Measurements from ENCODE around the gene HVCN1.
"Not testable (repeated sequence)": the region's sequence is repeated elsewhere in the genome, so short reads cannot be mapped to it uniquely, and the experiment has no call there.

Gene HVCN1

DNA sequence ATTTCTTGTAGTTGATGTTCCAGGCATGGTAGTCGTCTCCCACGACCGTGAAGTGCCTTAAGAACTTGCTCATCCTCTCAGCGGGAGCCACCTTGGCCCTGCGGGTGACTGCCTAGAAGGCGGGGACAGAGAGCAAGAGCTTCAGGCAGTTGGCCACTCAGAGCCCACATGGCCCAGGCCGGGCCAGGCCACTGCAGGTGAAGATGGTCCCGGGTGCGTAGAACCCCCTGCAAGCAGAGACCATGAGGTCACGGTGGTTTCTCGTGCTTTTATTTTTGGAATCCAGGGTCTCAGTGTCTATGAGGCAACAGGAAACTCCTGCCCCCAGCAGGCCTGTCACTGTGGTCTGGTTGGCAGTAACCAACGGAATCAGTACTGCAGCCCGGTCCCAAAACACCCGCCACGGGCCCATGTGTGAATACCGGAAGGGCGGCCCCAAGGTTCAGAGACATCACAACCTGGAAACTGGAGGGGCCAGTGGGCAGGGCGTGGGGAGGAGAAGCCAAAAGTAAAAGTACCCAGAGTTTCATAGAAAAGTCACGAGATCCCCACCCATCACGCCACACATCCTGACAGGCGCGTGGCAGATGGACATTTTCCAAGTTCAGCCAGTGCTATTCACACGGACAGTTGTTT lies 27.5 kb downstream of the HVCN1 start:
- no peak for DNase-seq

DNA sequence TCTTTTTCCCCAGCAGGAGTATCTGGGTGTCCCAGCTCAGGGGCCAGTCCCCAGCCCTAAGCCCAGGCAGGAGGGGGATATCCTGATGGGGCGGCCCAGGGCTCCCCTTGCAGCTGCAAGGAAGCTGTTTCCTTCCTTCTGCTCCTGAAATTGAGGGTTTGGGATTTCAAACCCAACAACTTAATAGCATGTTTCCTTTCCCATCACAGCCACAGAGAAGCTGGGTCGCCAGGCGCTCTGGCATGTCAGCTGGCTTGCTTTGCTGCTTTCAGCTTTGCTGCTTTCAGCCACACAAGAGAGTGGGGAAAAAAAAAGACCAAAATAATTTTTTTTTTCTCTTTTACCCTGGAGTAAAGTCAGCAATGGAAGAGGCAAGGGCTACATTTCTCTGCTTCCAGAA lies 30.0 kb downstream of the HVCN1 start:
- DNase-seq, result no peak

DNA sequence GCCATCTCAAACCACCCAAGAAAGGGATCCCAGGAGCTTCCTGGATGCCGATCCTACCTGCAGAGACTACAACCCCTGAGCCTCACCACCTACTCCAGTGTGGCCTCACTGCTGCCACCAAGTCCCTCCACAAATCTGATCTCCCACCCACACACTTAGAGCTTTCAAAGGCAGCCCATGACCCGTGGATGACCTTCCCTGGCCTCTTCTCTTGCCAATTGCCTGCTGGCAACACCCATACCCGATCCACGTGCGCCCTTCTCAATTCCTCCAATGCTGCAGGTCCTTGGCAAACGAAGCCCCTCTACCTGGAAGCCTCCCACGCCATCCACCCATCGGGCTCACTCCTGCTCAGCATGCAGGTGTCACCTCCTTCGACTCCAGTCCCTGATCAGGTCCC lies 30.7 kb downstream of the HVCN1 start:
- no peak for DNase-seq

DNA sequence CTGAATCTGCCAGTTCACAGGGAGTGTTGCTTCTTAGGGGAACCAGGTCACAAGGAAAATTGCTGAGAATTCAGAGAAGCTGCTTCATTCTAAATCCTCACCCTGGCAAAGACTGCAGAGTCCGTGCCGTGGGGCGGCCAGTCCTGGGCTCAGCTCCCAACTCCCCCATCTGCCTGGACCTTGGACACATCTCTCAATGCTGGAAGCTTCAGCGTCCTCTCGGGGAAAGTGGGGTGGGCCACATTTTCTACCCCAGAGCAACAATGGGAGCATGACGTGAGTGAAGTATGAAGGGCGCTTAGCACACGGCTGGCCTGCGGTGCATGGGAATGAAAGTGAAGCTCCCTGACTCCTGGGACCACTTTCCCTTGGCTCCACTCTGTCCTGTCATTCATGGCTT lies 31.2 kb downstream of the HVCN1 start:
- no peak for DNase-seq

DNA sequence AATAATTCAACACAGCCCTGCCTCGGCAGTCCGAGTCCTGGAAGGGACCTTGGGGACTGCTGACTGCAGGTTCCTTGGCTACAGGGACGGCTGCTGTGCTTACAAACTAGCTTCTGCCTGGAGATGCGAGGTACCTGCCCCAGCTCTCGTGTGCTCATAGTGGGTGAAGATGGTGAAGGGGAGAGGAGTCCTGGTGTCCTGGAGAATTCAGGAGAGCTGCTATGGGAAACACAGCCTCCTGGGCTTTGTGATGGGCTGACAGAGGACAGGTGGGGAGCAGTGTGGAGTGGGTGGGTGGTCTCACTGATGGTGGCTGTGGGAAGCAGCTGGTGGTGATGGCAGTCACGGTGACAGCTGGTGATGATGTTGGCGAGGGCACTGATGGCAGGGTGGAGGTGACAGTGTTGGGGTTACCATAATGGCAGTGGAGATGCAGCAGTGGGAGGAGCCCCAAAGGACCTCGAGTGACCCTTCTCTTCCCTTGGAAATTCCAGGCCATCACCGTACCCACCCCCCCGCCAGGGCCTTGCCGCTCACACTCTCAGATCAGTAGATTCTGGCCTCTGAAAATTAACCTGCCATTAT lies 32.8 kb downstream of the HVCN1 start:
- no peak for DNase-seq

DNA sequence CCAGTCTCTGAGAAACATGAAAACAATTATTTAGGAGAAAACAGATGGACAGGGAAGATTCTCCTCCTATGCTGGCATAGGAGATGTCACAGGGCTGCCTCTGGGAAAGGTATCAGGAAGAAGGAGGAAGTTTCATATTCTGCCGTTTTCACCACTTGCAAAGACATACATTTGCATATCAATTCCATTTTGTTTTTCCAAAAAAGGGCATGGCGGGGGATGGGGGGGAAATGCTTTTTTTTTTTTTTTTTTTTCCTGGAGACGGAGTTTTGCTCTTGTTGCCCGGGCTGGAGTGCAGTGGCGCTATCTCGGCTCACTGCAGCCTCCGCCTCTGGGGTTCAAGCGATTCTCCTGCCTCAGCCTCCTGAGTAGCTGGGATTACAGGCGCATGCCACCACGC lies 34.7 kb downstream of the HVCN1 start:
- not testable (repeated sequence) for DNase-seq

DNA sequence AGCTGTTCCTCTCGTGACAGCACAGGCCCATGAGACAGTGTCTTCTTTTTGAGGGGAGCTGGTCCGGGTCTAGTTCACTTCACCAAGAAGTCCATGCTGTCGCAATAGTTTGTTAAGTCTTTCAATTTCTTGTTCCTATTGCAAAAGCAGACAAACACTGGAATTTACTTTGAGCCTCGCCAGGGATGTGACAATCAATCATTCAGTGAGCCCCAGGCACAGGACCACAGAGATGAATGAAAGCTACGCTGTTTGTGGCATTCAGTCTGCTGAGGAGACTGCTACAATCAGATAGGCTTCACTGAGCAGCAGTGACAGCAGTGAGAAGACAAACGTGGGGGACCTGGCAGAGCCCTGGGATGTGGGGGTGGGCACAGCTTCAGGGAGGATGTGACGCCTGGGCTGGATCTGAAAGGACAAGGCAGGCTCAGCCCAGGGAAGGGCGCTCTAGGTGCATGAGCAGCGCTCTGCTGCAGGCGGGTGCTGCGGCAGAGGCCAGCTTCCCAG lies 39.5 kb downstream of the HVCN1 start:
- DNase-seq, result no peak

DNA sequence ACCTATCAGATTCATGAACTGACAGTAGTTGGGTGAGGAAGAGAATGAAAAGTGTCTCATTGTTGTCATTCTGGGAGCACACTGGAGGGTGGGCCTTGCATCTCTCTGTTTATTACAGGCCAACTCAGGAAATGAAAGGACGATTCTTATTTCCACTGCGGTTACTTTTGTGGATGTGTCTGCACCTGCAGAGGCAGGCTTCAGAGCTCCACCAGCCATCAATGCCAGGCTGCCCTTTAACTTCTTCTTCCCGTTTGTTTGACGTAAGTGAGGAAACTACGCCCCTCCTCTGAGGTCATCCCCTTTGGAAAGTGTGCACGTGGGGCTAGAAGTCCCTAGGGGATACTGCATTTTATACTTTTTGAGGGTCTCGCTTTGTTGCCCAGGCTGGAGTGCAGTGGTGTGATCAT lies 41.3 kb downstream of the HVCN1 start:
- no peak for DNase-seq

DNA sequence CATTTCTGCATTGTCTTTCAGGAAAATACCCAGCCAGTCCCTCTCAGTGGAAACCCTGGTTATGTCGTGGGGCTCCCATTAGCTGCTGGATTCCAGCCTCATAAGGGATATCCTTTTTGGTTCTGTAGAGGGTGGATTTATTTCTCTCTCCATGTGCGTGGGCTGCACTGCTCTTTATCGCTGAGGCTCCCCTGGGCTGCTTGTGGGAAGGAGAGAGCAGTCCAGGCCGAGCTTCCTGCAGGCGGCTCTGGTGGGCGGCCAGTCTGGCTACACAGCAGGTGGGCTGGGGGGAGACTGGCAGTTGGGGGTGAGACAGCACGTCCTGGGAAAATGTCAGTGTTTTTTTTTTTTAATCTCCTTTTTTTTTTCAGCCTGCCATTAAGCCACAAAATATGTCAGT lies 47.4 kb downstream of the HVCN1 start:
- no peak for DNase-seq

DNA sequence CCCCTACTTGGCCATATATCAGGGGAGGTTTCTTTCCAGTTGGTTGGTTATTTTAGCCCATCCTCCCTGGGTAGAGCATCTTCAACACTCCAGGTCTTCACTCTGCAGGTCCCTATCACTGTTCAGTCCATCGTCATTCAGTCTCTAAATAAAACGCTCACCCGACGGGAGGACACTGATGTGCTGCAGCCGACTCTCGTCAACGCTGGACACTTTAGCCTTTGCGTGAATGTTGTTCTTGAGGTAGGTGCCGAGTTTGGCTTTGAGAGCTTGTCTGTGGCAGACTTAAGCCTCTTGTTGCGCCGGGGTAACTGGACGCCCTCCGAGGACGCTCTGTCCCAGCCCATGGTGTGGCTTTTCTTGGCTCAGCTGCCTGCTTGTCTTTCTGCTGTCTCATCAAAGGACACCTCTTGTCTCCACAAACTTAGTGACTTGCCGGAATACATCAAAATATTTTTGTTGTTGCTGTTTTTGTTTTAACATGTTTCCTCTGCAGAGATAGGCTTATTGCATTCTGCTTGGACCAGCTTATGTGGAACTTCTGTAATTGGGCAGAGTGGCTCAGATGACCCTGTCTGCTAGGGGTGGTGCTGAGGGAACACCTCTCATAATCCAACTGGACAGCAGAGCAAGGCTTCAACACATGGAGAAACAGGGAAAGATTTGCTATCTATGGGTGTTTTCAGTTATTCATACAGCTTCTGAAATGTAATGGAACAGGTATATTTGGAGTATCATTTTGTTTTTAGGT lies 48.5 kb downstream of the HVCN1 start:
- no peak for DNase-seq

DNA sequence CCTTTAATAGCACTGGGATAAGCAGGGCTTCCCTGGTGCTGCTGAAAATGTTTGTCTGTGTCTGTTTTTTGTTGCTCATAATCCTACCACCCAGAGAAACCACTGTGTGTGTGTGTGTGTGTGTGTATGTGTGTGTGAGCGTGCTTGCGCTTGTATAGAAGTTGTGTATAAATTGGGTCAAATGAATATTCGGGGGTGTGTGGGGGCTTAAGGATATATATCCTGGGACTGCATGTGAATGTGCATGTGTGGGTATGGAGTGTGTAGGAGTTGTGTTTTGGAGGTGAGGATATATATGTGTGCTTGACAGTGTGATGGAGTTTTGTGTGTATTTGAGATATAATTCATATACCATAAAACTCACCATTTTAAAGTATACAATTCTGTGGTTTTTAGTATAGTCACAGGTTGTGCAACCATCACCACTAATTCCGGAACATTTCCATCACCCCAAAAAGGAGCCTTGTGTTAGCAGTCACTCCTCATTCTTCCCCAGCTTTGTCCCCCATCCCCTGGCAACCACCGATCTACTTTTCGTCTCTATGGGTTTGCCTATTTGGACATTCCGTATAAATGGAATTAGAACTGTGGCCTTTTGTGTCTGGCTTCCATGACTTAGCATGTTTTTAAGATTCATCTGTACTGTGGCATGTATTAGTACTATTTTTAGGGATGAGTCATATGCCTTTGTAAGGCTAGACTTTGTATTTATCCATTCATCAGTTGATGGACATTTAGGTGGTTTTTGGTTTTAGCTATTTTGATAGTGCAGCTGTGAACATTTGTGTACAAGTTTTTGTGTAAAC lies 49.4 kb downstream of the HVCN1 start:
- DNase-seq, result no peak

DNA sequence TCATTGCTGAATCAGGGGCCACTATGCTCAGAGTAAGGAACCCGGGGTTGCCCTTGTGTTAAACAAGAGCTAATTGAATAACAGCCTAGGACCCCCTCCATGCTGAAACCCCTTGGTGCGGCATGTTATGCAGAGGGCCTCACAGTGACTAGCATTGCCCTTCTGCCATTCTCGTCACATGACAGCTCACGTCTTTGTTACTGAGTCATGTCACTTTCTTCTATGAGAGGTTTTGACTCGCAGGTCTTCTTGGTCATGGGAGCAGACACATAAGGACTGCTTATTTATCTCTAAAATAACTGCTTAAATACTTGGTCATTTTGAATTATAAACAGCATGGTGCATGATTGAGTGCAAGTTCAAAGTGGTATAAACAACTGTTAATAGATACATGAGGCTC lies 50.1 kb downstream of the HVCN1 start:
- no peak for DNase-seq

DNA sequence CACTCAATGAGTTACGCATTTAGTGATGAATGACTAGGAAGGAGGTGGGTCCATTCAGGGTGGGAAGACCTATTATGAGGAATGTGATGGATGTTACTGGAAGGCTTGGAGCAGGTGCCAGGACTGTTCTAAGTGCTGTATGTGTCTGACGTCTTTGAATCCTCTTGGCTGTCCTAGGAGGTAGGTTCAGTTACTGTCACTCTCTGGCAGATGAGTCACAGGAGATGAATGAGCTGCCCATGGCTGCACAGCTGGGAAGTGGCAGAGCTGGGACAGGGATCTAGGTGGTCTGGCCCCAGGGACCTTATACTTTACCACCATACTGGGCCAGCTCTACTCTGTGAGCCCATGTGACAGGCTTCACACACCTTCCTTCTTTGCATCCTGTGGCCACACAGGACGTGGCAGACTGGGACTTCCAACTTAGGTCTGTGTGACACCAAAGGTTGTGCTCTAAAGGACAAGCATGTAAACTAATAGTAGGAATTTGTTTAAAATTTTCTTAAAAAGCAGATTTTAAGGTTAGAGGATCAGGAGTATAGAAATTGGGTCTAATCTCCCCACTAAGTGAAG lies 51.0 kb downstream of the HVCN1 start:
- no peak for DNase-seq

DNA sequence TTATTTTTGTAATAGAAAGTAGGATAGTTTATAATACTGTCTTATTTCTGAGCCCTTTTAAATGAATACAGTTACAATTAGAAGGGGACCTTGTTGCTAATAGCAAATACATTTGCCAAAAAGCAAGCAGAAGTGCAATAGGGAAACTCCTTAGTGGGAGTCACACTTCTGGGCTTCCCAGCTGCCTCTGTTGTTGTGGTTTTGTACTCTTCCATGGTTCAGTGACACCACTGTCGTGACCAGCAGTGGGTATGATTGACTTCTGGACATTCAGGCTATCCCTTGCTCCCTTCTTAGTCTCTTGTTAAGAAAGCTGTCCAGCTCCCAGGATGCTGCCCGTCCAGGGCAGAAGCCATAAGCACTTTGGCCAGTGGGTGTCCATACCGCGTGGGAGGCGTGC lies 52.4 kb downstream of the HVCN1 start:
- DNase-seq, result no peak

DNA sequence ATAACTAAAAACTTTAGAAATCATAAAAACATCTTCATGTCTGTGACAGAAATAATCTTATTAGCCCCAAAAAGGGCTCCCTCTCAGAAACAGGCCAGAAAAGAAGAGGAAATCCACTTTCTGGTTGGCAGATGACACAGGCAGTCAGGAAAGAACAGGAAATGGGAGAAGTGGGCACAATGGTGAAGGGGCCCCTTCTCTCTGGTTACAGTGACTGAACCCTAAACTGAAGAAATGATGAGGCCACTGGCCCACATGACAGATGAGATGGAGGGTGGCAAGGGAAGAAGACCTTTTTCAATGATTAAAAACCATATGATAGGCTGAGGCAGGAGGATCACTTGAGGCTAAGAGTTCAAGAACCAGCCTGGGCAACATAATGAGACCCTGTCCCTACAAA lies 53.9 kb downstream of the HVCN1 start:
- DNase-seq, result no peak

DNA sequence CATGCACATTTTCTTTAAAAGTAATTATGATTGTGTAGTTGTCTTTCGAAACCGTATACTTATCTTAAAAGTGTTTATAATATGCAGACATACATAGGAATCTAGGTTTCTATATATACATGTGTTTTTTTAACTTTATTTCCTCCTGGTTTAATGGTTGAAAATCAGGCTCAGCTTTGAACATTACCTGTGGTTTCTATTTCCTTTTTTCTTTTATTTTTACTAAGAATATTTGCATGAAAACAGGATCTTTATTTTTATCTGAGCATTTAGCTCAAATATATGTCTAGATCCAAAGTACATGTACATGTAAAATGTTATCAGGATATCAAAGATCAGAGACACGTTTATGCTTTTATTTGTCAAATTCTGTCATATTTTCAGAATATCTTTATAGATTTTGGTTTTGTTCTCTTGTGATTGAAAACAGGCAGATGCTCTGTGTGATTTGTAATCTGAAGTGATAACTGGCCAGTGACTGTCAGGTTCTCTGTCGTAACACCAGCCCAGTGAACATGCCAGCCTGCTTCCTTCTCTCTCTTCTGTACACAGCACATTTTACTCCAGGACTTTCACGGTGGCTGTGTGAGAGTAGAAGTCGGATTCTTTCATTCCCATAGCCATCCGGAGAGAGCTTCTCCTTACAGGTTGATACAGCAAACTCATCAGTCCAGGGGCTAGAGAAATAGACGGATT lies 61.3 kb downstream of the HVCN1 start:
- DNase-seq, result no peak

DNA sequence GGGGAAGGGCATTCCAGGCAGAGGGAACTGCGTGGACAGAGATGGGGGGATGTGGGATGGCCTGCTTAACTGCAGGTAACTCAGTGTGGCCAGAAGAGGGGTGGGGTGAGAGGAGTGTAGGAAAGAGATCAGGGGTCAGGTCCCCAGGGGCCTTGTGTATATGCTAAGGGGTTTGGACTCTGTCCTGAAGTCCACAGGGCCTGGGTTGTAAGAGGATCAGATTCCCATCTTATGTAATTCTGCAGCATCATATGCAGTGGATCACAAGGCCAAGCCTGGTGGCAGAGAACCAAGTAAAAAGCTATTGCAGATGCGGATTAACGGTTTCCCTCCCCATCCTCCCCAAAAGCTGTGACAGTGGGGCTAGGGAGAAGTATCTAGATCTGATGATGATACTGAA lies 66.3 kb downstream of the HVCN1 start:
- DNase-seq, result no peak

DNA sequence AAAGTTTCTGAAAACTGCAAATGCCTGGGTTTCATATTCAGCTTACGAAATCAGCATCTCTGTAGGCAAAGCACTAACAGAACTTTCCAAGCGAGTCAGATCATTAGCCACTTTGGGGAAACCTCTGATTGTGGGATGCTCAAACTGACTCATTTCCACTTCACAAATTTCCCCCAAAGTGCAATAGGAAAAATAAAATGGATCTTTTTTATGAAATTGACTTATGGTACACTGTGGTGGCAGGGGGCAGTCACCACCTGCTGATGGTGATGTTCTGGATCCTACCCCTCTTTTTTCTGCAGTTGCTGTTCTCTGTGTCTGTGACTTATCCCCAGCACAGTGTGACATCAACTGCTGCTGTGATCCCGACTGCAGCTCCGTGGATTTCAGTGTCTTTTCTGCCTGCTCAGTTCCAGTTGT lies 69.4 kb downstream of the HVCN1 start:
- DNase-seq, result no peak

DNA sequence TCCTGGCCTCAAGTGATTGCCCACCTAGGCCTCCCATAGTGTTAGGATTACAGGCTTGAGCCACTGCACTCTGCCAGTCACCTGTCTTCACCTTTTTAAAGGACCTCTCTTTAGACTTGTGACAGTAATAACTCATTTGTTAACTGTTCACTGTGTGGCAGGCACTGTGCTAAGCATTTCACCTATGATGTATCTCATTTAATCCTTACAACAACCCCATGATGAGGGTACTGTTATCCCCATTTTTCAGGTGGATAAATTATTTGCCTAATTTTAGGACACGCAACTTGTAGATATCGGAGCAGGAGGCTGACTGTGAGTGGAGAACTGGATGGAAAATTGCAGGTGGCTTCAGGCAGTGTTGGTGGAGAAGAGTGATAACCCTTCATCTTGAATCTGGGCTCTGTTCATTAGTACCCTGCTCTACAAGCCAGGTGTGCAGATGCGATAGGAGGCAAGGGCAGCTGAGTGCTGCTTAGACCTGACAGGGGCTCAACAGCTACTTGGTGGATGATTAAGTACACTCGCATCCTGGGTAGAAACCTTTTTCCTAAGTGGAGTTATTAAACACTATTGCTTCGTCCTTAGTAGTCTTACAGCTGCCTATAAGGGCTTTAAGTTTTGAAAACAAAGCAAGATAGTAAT lies 72.3 kb downstream of the HVCN1 start:
- no peak for DNase-seq

DNA sequence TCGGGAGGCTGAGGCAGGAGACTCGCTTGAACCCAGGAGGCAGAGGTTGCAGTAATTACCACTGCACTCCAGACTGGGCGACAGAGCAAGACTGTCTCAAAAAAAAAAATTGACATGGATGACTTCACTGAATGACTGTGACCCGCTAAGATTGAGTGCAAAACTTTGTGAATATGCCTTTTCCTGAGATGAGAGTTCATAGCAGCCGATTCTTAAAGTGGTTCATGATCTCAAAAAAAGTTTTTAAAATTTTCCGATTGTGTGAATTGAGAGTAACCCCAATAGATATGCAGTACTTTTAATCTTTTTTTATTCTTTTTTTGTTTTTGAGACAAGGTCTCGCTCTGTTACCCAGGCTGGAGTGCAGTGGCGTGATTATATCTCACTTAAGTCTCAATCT lies 73.7 kb downstream of the HVCN1 start:
- DNase-seq, result no peak

DNA sequence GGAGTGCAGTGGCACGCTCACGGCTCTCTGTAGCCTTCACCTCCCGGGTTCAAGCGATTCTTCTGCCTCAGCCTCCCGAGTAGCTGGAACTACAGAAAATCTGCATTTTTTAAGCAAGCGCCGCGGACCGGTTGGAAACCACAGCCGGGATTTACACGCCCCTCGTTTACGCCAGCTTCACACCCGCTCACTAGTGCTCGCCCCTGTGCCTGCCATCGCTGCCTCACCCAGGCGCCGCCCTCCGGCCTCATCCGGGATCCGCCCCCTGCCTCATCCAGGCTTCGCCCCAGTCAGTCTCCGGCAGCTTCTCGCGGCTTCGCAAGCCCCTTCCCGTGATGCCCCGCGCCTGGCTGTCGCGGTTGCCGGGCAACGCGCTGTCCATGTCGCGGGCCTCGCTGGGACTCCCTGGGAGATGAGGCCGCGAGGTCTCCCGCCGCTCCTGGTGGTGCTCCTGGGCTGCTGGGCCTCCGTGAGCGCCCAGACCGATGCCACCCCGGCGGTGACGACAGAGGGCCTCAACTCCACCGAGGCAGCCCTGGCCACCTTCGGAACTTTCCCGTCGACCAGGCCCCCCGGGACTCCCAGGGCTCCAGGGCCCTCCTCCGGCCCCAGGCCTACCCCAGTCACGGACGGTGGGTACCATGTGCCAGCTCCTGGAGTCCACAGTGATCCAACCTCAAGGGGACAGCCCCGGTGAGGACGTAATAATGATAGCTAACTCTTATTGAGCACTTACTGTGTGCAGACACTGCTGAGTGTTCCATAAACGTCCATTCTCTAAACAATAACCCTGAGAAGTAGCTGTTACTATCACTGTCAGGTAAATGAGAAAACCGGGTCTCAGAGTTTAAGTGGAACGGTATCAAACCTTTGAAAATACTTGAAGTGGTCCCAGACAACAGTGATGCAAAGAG lies 74.9 kb downstream of the HVCN1 start, which contains the start of gene TCTN1:
TSS of gene TCTN1 (plus strand) at position 359 of the 914 bp plus-strand sequence. CDS start at position 413, 54 bp downstream.
- DNase-seq, result peak; percentile 93
